ENCODE results near the gene DCD.

Gene DCD

DNA sequence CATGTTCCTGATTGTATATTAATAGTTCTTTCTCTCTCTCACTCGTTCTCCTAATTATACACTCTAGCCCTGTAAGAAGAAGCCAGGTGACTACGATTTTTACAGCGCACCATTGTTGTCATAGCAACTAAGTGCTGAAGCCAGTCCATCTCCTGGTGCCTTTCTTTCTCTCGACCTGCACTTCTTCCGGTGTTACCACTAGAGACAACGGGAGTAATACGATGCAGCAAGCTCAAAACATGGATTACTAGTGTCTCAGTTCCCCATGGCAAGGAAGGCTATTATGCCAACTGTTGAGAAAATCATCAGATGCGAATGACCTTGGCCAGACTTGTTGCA is 40.8 kb upstream of the DCD start:
- no peaks in the 10 kb centered on the region for H3K79me1 ChIP-seq (ENCODE audit: low read length)
- no peak overlapping the region for H3K4me2 ChIP-seq (ENCODE audit: low read length)
- no peak overlapping the region for H3K4ac ChIP-seq (ENCODE audit: low read depth, low read length)
- H2AFZ ChIP-seq (ENCODE audit: insufficient read depth, low read length, poor library complexity), result no peak overlapping the region
- no peak overlapping the region for H3K9ac ChIP-seq (ENCODE audit: low read length)
- no peaks in the 10 kb centered on the region for H3K4me1 ChIP-seq (ENCODE audit: control insufficient read depth in 1 of 2, insufficient read depth in 2 of 2, low read length in 2 of 2)
- no peaks in the 10 kb centered on the region for H3K36me3 ChIP-seq (ENCODE audit: control insufficient read depth in 1 of 2, insufficient read depth in 2 of 2, low read length in 2 of 2)
- H2BK120ac ChIP-seq (ENCODE audit: insufficient read depth, low read length, poor library complexity), result no peak overlapping the region
- no peak overlapping the region for H2AK5ac ChIP-seq (ENCODE audit: low read length)
- no peak overlapping the region for H2BK12ac ChIP-seq (ENCODE audit: low read length)
- H4K12ac ChIP-seq (ENCODE audit: low read depth, low read length), result no peak overlapping the region
- no peaks in the 10 kb centered on the region for H3K9me3 ChIP-seq (ENCODE audit: insufficient read depth, low read depth, low read length)
- H4K91ac ChIP-seq (ENCODE audit: low read depth, low read length), result no peak overlapping the region
- H3K23ac ChIP-seq (ENCODE audit: low read length), result no peak overlapping the region
- no peak for DNase-seq
- no peaks in the 10 kb centered on the region for H3K27me3 ChIP-seq (ENCODE audit: insufficient read depth, low read length)
- H2BK5ac ChIP-seq (ENCODE audit: low read depth, low read length, poor library complexity), result no peak overlapping the region
- H3K27ac ChIP-seq (ENCODE audit: low read depth, low read length), result no peak overlapping the region
- H3K18ac ChIP-seq (ENCODE audit: low read length), result no peak overlapping the region
- no peak overlapping the region for H3K14ac ChIP-seq (ENCODE audit: low read length)
- WGBS (ENCODE audit: extremely low coverage, insufficient coverage, insufficient read length), result no CpG with 5 or more reads among the region's 8 CpGs
- H4K8ac ChIP-seq (ENCODE audit: low read depth, low read length), result no peak overlapping the region
- no peak overlapping the region for H3K4me3 ChIP-seq (ENCODE audit: low read depth, low read length)
- H3K79me2 ChIP-seq (ENCODE audit: control insufficient read depth, insufficient read depth, low read length, poor library complexity), result no peaks in the 10 kb centered on the region

DNA sequence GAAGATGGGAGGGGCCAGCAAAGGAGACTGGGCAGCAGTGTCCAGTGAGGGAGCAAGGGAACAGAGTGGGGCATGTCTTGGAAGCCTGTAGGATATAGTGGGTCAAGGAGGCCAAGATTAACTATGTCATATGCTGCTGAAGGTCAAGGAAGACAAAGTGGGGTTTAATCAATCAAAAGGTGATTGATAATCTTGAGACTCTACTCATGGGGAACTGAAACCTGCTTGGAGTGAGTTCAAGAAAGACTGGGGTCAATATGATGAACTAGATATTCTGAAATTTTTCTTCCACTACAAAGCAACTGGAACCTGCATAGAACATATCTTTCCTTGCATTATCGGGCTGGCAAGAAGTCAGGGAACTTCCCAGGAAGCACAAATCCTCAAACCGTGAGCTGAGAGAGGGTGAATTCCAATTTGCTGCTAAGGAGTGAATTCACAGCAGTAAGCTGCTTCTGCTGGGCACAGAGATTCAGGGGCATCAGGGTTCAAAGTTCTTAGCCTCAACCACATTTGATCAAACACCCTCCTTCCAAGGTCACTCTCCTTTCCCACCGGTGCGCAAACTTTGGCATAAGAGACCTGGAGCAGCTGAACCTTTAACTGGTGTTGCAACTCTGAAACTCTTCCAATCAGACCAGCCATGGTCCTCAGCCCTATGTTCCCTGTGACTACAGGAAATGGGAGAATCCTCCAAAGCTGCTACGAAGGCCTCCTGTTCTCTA is 40.3 kb upstream of the DCD start:
- Histone ChIP-seq H4K12ac (ENCODE audit: low read depth, low read length) (no peak overlapping the region), H4K8ac (ENCODE audit: low read depth, low read length) (no peak overlapping the region), H2AK5ac (ENCODE audit: low read length) (no peak overlapping the region), H3K9ac (ENCODE audit: low read length) (no peak overlapping the region), H3K14ac (ENCODE audit: low read length) (no peak overlapping the region), H3K4me1 (ENCODE audit: control insufficient read depth in 1 of 2, insufficient read depth in 2 of 2, low read length in 2 of 2) (no peaks in the 10 kb centered on the region), H3K79me1 (ENCODE audit: low read length) (no peaks in the 10 kb centered on the region), H3K4me2 (ENCODE audit: low read length) (no peak overlapping the region), H3K23ac (ENCODE audit: low read length) (no peak overlapping the region), H2BK12ac (ENCODE audit: low read length) (no peak overlapping the region), H4K91ac (ENCODE audit: low read depth, low read length) (no peak overlapping the region), H3K4ac (ENCODE audit: low read depth, low read length) (no peak overlapping the region), H3K9me3 (ENCODE audit: insufficient read depth, low read depth, low read length) (no peaks in the 10 kb centered on the region), H3K27me3 (ENCODE audit: insufficient read depth, low read length) (no peaks in the 10 kb centered on the region), H3K27ac (ENCODE audit: low read depth, low read length) (no peak overlapping the region), H2AFZ (ENCODE audit: insufficient read depth, low read length, poor library complexity) (no peak overlapping the region), H3K36me3 (ENCODE audit: control insufficient read depth in 1 of 2, insufficient read depth in 2 of 2, low read length in 2 of 2) (no peaks in the 10 kb centered on the region), H3K79me2 (ENCODE audit: control insufficient read depth, insufficient read depth, low read length, poor library complexity) (no peaks in the 10 kb centered on the region), H3K4me3 (ENCODE audit: low read depth, low read length) (no peak overlapping the region), H2BK5ac (ENCODE audit: low read depth, low read length, poor library complexity) (no peak overlapping the region), H3K18ac (ENCODE audit: low read length) (no peak overlapping the region), H2BK120ac (ENCODE audit: insufficient read depth, low read length, poor library complexity) (no peak overlapping the region)
- no CpG with 5 or more reads among the region's 5 CpGs for WGBS (ENCODE audit: extremely low coverage, insufficient coverage, insufficient read length)
- no peak for DNase-seq

DNA sequence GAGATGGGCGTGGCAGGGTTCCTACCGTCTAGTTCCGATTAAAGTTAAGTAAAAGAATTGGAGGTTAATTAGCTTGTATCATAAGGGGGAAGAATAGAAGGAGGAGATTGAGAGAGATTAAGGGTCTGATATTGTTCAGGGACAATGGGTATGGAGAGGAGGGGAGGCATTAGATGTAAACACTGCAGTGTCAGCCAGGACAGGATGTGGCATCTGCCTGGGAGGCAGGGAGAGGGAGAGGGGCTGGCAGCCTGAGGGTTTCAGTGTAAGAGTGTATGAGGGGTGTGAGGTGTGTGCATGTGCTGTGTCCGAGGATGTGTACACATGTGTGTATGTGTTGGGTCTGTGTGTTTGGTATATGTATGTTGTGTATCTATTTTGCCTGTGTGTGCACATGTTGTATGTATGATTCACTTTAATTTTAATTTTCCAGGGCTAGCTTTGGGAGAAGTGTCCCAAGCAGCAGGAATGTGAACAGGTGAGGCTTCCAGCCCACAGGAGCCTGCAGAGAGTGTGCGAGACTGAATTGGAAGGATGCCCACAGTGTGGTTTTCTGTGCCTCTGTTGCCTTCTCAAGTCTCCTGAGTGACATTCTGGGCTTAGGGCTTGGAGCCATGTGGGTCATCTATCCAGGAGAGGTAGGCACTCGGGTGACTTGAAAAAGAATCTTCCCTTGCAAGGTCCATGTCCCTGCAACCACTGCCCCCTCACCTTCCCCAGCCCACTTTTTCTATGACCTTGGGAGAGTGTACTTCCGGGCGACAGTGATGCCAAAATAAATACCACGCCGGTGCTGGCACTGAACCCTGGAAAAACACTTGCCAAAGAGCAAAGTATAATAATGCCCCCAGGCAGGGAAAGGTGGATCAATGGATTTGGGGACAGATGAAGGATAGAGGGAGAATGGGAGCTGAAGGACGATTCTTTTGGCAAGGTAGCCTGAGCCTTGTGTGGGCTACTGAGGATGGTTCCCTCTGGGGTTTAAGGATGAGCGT is 36.8 kb upstream of the DCD start:
- Histone ChIP-seq H4K12ac (ENCODE audit: low read depth, low read length) (no peak overlapping the region), H2BK5ac (ENCODE audit: low read depth, low read length, poor library complexity) (no peak overlapping the region), H3K4me2 (ENCODE audit: low read length) (no peak overlapping the region), H4K8ac (ENCODE audit: low read depth, low read length) (no peak overlapping the region), H3K4ac (ENCODE audit: low read depth, low read length) (no peak overlapping the region), H3K14ac (ENCODE audit: low read length) (no peak overlapping the region), H3K23ac (ENCODE audit: low read length) (no peak overlapping the region), H3K9ac (ENCODE audit: low read length) (no peak overlapping the region), H3K9me3 (ENCODE audit: insufficient read depth, low read depth, low read length) (no peaks in the 10 kb centered on the region), H3K27me3 (ENCODE audit: insufficient read depth, low read length) (no peaks in the 10 kb centered on the region), H3K79me2 (ENCODE audit: control insufficient read depth, insufficient read depth, low read length, poor library complexity) (no peaks in the 10 kb centered on the region), H3K4me3 (ENCODE audit: low read depth, low read length) (no peak overlapping the region), H2AK5ac (ENCODE audit: low read length) (no peak overlapping the region), H2AFZ (ENCODE audit: insufficient read depth, low read length, poor library complexity) (no peak overlapping the region), H2BK120ac (ENCODE audit: insufficient read depth, low read length, poor library complexity) (no peak overlapping the region), H4K91ac (ENCODE audit: low read depth, low read length) (no peak overlapping the region), H3K4me1 (ENCODE audit: control insufficient read depth in 1 of 2, insufficient read depth in 2 of 2, low read length in 2 of 2) (no peaks in the 10 kb centered on the region), H3K27ac (ENCODE audit: low read depth, low read length) (no peak overlapping the region), H3K79me1 (ENCODE audit: low read length) (no peaks in the 10 kb centered on the region), H3K36me3 (ENCODE audit: control insufficient read depth in 1 of 2, insufficient read depth in 2 of 2, low read length in 2 of 2) (no peaks in the 10 kb centered on the region), H3K18ac (ENCODE audit: low read length) (no peak overlapping the region), H2BK12ac (ENCODE audit: low read length) (no peak overlapping the region)
- DNase-seq, result no peak
- WGBS (ENCODE audit: extremely low coverage, insufficient coverage, insufficient read length), result no CpG with 5 or more reads among the region's 12 CpGs

DNA sequence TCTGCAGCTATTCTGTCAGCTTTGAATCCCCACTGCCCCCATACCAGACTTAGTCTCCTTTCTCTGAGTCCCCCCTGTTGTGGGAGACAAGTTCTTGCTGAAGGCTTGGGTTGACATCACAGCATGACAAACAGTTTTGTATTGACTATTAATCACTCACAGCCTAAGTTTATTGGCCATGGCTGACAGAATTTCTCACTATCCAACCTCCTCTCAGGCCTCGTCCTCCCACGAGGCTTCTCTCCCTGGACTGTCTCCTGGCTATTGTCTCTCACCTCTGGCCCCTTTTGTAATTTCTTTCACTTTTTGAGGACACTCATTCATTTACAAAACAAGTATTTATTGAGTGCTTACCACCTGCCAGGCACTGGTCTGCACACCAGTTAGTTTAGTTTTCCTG is 35.2 kb upstream of the DCD start:
- Histone ChIP-seq H2AFZ (ENCODE audit: insufficient read depth, low read length, poor library complexity) (no peak overlapping the region), H3K4ac (ENCODE audit: low read depth, low read length) (no peak overlapping the region), H3K79me2 (ENCODE audit: control insufficient read depth, insufficient read depth, low read length, poor library complexity) (no peaks in the 10 kb centered on the region), H3K36me3 (ENCODE audit: control insufficient read depth in 1 of 2, insufficient read depth in 2 of 2, low read length in 2 of 2) (no peaks in the 10 kb centered on the region), H3K9me3 (ENCODE audit: insufficient read depth, low read depth, low read length) (no peaks in the 10 kb centered on the region), H2BK5ac (ENCODE audit: low read depth, low read length, poor library complexity) (no peak overlapping the region), H3K27me3 (ENCODE audit: insufficient read depth, low read length) (no peaks in the 10 kb centered on the region), H3K27ac (ENCODE audit: low read depth, low read length) (no peak overlapping the region), H3K79me1 (ENCODE audit: low read length) (no peaks in the 10 kb centered on the region), H4K8ac (ENCODE audit: low read depth, low read length) (no peak overlapping the region), H4K91ac (ENCODE audit: low read depth, low read length) (no peak overlapping the region), H3K4me3 (ENCODE audit: low read depth, low read length) (no peak overlapping the region), H2AK5ac (ENCODE audit: low read length) (no peak overlapping the region), H3K14ac (ENCODE audit: low read length) (no peak overlapping the region), H3K9ac (ENCODE audit: low read length) (no peak overlapping the region), H2BK120ac (ENCODE audit: insufficient read depth, low read length, poor library complexity) (no peak overlapping the region), H4K12ac (ENCODE audit: low read depth, low read length) (no peak overlapping the region), H3K18ac (ENCODE audit: low read length) (no peak overlapping the region), H3K4me2 (ENCODE audit: low read length) (no peak overlapping the region), H3K23ac (ENCODE audit: low read length) (no peak overlapping the region), H3K4me1 (ENCODE audit: control insufficient read depth in 1 of 2, insufficient read depth in 2 of 2, low read length in 2 of 2) (no peaks in the 10 kb centered on the region), H2BK12ac (ENCODE audit: low read length) (no peak overlapping the region)
- no peak for DNase-seq
- WGBS (ENCODE audit: extremely low coverage, insufficient coverage, insufficient read length), result no CpG with 5 or more reads among the region's 2 CpGs

Measured in trophoblast cell (in vitro differentiated cells and primary cell).